HUES6 (cell line): ENCODE results near the gene FAM110A.
"Not testable (repeated sequence)": the region's sequence is repeated elsewhere in the genome, so short reads cannot be mapped to it uniquely, and the experiment has no call there.

ENCODE experiments used
- H3K27ac ChIP-seq: 2 replicates; pipeline ENCODE4 v1.7.0; 2013; ENCODE audit warnings: low read depth, mild to moderate bottlenecking, low read length, inconsistent platforms
- H3K27me3 ChIP-seq: 2 replicates; pipeline ENCODE4 v1.6.1; 2013; ENCODE audit warnings: low read length; ENCODE audit not compliant: control insufficient read depth, insufficient read depth
- H3K36me3 ChIP-seq: 2 replicates; pipeline ENCODE4 v1.6.1; 2013; ENCODE audit warnings: low read length; ENCODE audit not compliant: control insufficient read depth, insufficient read depth
- H3K4me1 ChIP-seq: 2 replicates; pipeline ENCODE4 v1.6.1; 2013; ENCODE audit warnings: low read length; ENCODE audit not compliant: control insufficient read depth, insufficient read depth
- H3K4me3 ChIP-seq: 2 replicates; pipeline ENCODE4 v1.5.1; 2013; ENCODE audit warnings: low read depth, low read length
- H3K9ac ChIP-seq: one replicate; pipeline ENCODE4 v1.6.1; 2013; ENCODE audit warnings: mild to moderate bottlenecking, low read length
- H3K9me3 ChIP-seq: 2 replicates; pipeline ENCODE4 v1.6.1; 2013; ENCODE audit warnings: low read depth, low read length; ENCODE audit not compliant: control insufficient read depth, insufficient read depth

The FAM110A gene

GRCh38 chr20:824490-824889 is 9.0 kb upstream of the FAM110A start:
- Histone ChIP-seq H3K27ac (no peak overlapping the region), H3K9me3 (no peaks in the 10 kb centered on the region), H3K36me3 (no peaks in the 10 kb centered on the region), H3K4me3 (no peak overlapping the region), H3K9ac (no peak overlapping the region), H3K4me1 (peaks cover 5% of the 10 kb centered on the region), H3K27me3 (no peaks in the 10 kb centered on the region)

DNA sequence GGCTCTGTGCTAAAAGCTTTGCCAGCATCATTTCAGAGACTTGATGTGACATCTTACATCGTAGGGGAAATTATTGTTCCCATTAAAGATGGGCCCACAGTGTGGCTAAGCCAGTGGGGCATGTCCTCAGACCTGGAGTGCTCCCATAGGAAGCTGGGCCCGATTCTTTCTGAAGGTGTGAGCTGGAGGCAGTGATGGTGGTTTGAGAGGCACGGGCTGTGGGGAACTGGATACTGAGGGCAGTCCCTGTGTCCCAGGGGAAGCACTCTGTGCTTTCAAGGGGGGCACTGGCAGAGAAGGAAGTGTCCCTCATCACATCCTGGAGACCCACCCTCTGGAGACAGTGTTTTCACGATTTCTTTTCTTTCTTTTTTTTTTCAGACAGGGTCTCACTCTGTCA is 8.6 kb upstream of the FAM110A start:
- no peak overlapping the region for H3K27ac ChIP-seq
- no peak overlapping the region for H3K9ac ChIP-seq
- H3K36me3 ChIP-seq, result no peaks in the 10 kb centered on the region
- peaks cover 5% of the 10 kb centered on the region for H3K4me1 ChIP-seq
- H3K27me3 ChIP-seq, result no peaks in the 10 kb centered on the region
- no peak overlapping the region for H3K4me3 ChIP-seq
- no peaks in the 10 kb centered on the region for H3K9me3 ChIP-seq

DNA sequence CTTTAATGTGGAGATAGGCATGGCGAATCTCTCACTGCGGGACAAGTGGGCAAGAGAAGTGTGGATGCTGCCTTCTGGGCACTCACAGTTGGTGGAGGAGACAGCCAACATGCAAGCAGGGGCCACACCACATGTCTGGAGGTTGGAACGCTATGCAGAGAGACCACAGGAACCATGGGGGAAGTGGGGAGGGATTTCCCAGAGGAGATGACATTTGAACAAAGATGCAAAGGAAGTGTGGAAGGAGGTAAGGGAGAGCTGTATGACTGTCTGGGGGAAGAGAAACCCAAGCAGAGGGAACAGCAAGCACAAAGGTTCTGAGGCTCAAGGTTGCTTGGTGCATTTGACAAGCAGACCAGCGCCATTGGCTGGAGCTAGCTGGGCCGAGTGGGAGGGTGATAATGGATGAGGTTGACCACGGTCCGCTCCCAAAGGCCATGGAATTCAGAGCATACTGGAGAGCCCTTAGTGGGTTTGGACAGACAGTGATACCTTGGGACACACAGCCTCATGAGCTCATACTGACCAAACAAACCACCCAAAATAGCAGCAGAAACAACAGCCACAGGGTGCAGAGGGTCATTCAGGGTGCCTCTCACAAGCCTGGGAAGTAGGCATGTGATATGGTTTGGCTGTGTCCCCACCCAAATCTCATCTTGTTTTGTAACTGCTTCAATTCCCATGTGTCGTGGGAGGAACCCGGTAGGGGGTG is 7.6 kb upstream of the FAM110A start:
- H3K4me3 ChIP-seq, result no peak overlapping the region
- H3K36me3 ChIP-seq, result no peaks in the 10 kb centered on the region
- no peaks in the 10 kb centered on the region for H3K27me3 ChIP-seq
- no peak overlapping the region for H3K27ac ChIP-seq
- H3K4me1 ChIP-seq, result peaks cover 5% of the 10 kb centered on the region
- H3K9me3 ChIP-seq, result no peaks in the 10 kb centered on the region
- no peak overlapping the region for H3K9ac ChIP-seq

GRCh38 chr20:826695-827323 is 6.7 kb upstream of the FAM110A start:
- no peaks in the 10 kb centered on the region for H3K36me3 ChIP-seq
- no peak overlapping the region for H3K27ac ChIP-seq
- no peak overlapping the region for H3K9ac ChIP-seq
- no peaks in the 10 kb centered on the region for H3K27me3 ChIP-seq
- H3K4me3 ChIP-seq, result no peak overlapping the region
- H3K4me1 ChIP-seq, result peaks cover 5% of the 10 kb centered on the region
- no peaks in the 10 kb centered on the region for H3K9me3 ChIP-seq

GRCh38 chr20:827981-828380 is 5.5 kb upstream of the FAM110A start:
- H3K27me3 ChIP-seq, H3K4me1 ChIP-seq, H3K27ac ChIP-seq, H3K9ac ChIP-seq, H3K4me3 ChIP-seq, H3K36me3 ChIP-seq, H3K9me3 ChIP-seq: not testable (repeated sequence)

- Histone ChIP-seq H3K36me3 (no peaks in the 10 kb centered on the region), H3K27me3 (peaks cover under 1% of the 10 kb centered on the region; the same call in 1 of the 2 replicates), H3K4me3 (no peak overlapping the region), H3K9me3 (no peaks in the 10 kb centered on the region), H3K4me1 (no peaks in the 10 kb centered on the region), H3K9ac (no peak overlapping the region), H3K27ac (no peak overlapping the region)
Observed at GRCh38 chr20:828987-829386, 4.5 kb upstream of the FAM110A start.

DNA sequence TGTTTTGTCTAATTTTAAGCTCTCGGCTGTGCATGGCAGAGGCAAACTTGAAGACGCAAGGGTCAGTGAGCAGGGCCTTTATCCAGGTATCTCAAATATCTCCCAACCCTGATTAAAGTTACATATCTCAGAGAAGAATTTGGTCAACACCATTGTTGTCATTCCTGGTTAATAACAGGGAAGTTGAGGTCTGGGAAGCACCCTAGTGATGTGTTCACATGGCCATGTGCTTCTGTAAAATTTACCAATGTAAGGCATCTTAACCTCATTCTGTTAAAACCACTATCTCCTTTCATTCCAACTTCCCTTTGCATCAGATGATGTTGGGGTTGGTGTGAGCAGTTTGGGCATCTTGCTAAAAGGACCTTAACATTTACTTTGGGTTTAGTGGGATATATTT is 4.0 kb upstream of the FAM110A start:
- Histone ChIP-seq H3K4me1 (peaks cover 2% of the 10 kb centered on the region; the same call in 1 of the 2 replicates), H3K9ac (no peak overlapping the region), H3K36me3 (no peaks in the 10 kb centered on the region), H3K27me3 (peaks cover 7% of the 10 kb centered on the region), H3K4me3 (no peak overlapping the region), H3K27ac (no peak overlapping the region), H3K9me3 (no peaks in the 10 kb centered on the region)

- Histone ChIP-seq H3K4me3 (no peak overlapping the region), H3K9ac (no peak overlapping the region), H3K4me1 (peaks cover 5% of the 10 kb centered on the region; the same call in 1 of the 2 replicates), H3K36me3 (no peaks in the 10 kb centered on the region), H3K27me3 (peaks cover 10% of the 10 kb centered on the region), H3K27ac (no peak overlapping the region), H3K9me3 (no peaks in the 10 kb centered on the region)
Observed at GRCh38 chr20:830011-830521, 3.4 kb upstream of the FAM110A start.

- Histone ChIP-seq H3K36me3 (no peaks in the 10 kb centered on the region), H3K9me3 (no peaks in the 10 kb centered on the region), H3K4me1 (peaks cover 9% of the 10 kb centered on the region; the same call in 1 of the 2 replicates), H3K4me3 (no peak overlapping the region), H3K27ac (no peak overlapping the region), H3K9ac (no peak overlapping the region), H3K27me3 (peaks cover 10% of the 10 kb centered on the region)
Observed at GRCh38 chr20:831251-831650, 2.3 kb upstream of the FAM110A start.

DNA sequence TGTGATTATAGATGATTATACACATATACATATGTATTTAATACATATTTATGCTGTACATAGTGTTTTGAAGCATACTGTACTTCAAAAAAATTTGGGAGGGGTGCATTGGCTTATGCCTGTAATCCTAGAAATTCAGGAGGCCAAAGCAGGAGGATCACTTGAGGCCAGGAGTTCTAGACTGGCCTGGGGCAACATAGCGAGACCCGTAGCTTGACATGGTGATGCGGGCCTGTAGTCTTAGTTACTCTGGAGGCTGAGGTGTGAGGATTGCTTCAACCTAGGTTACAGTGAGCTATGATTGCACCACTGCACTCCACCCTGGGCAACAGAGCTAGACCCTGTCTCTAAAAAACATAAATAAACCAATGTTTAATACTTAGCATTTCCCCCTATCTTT is 1.6 kb upstream of the FAM110A start:
- Histone ChIP-seq H3K4me1 (peaks cover 9% of the 10 kb centered on the region; the same call in 1 of the 2 replicates), H3K27ac (no peak overlapping the region)

DNA sequence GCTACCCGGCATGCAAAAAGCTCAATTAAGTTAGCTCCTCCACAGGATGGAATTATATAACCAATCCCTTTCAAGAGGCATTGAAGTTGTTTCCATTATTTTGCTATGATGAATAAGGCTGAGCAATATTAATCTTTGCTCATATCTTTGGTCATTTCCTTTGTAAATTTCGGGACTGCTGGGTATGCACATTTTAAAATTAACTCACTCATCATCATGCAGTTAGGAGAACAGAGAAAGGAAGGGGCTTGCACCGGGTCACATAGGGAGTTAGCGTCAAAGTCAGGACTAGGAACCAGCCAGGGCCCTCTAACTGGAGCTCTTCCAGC is 430 bp upstream of the FAM110A start:
- H3K4me3 ChIP-seq, result peak overlapping the region; percentile 35
- H3K9ac ChIP-seq, result no peak overlapping the region
- peaks cover 9% of the 10 kb centered on the region; the same call in 1 of the 2 replicates for H3K4me1 ChIP-seq
- H3K36me3 ChIP-seq, result no peaks in the 10 kb centered on the region
- H3K27me3 ChIP-seq, result peaks cover 10% of the 10 kb centered on the region
- H3K9me3 ChIP-seq, result no peaks in the 10 kb centered on the region
- no peak overlapping the region for H3K27ac ChIP-seq

More for the DNA sequence above, 1.6 kb upstream of the FAM110A start:
- peaks cover 10% of the 10 kb centered on the region for H3K27me3 ChIP-seq
- H3K36me3 ChIP-seq, result no peaks in the 10 kb centered on the region
- no peak overlapping the region for H3K9ac ChIP-seq
- H3K9me3 ChIP-seq, result no peaks in the 10 kb centered on the region
- H3K4me3 ChIP-seq, result no peak overlapping the region
